Muscle layer of colon (tissue), 2 donors: ENCODE measurements around the gene ZRANB2.

Experiments
- H3K27ac ChIP-seq: one replicate; pipeline ENCODE4 v1.7.0; 2013; ENCODE audit warnings: low read depth, mild to moderate bottlenecking, low read length, moderate library complexity
- H3K27me3 ChIP-seq, 2 donors: one replicate each; pipeline ENCODE4 v1.7.0; 2013; ENCODE audit warnings: low read length in 2 of 2, mild to moderate bottlenecking in 2 of 2; ENCODE audit not compliant: insufficient read depth in 2 of 2, control insufficient read depth in 1 of 2
- H3K36me3 ChIP-seq: one replicate; pipeline ENCODE4 v1.7.0; 2013; ENCODE audit warnings: mild to moderate bottlenecking, low read length; ENCODE audit not compliant: insufficient read depth
- H3K4me1 ChIP-seq: one replicate; pipeline ENCODE4 v1.7.0; 2013; ENCODE audit warnings: mild to moderate bottlenecking, low read length; ENCODE audit not compliant: insufficient read depth
- H3K4me3 ChIP-seq, 2 donors: one replicate each; pipeline ENCODE4 v1.7.0; 2013; ENCODE audit warnings: low read length in 2 of 2, low read depth in 1 of 2, mild to moderate bottlenecking in 1 of 2, moderate library complexity in 1 of 2
- H3K9ac ChIP-seq: one replicate; pipeline ENCODE4 v1.7.0; 2013; ENCODE audit warnings: low read length
- H3K9me3 ChIP-seq: one replicate; pipeline ENCODE4 v1.7.0; 2013; ENCODE audit warnings: mild to moderate bottlenecking, low read length
- donor health status: abdominal sarcoma.
- donor health status: Adenocarcinoma of cecum.

The ZRANB2 gene

GRCh38 chr1:71089536-71090270, 8.9 kb upstream of the ZRANB2 start:
- no peak overlapping the region for H3K27ac ChIP-seq
- H3K9ac ChIP-seq, result no peak overlapping the region
- no peaks in the 10 kb centered on the region for H3K36me3 ChIP-seq
- no peak overlapping the region for H3K4me3 ChIP-seq
- H3K27me3 ChIP-seq, result no peaks in the 10 kb centered on the region
- H3K9me3 ChIP-seq, result no peaks in the 10 kb centered on the region
- H3K4me1 ChIP-seq, result no peaks in the 10 kb centered on the region

DNA sequence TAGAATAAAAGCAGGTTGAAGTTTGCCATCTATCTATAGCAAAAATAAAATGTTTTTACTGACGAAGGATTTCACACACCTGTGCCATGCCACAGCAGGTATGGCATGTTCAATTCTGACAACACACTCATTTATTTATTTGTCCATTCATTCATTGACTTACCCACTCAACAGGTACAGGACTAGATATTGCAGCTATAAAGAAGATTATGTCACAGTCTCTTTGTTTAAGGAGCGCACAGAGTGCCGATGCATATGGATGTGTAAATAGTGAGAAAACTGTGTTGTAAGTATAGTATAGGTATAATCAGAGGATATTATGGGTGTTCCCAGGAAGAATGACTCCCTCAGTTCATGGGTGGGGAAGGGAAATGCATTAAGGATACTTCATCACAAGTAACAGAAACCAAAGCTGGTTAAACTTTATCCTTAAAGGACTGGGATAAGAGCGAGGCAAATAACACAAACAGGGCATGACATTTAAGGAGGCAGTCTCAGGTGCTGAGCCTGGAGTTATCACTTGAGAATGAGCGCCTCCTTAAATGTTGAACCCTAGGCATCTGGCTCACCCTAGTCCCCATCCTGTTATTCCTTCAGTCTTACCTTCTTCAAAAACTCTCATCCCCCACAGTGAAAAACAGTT, 7.9 kb upstream of the ZRANB2 start:
- no peak overlapping the region for H3K9ac ChIP-seq
- H3K27me3 ChIP-seq, result no peaks in the 10 kb centered on the region
- H3K27ac ChIP-seq, result no peak overlapping the region
- H3K9me3 ChIP-seq, result no peaks in the 10 kb centered on the region
- H3K36me3 ChIP-seq, result no peaks in the 10 kb centered on the region
- H3K4me3 ChIP-seq, result no peak overlapping the region
- H3K4me1 ChIP-seq, result no peaks in the 10 kb centered on the region

GRCh38 chr1:71087713-71088112, 6.9 kb upstream of the ZRANB2 start:
- H3K4me3 ChIP-seq, result no peak overlapping the region
- H3K27me3 ChIP-seq, result no peaks in the 10 kb centered on the region
- H3K36me3 ChIP-seq, result no peaks in the 10 kb centered on the region
- no peak overlapping the region for H3K9ac ChIP-seq
- no peak overlapping the region for H3K27ac ChIP-seq
- no peaks in the 10 kb centered on the region for H3K9me3 ChIP-seq
- H3K4me1 ChIP-seq, result no peaks in the 10 kb centered on the region

DNA sequence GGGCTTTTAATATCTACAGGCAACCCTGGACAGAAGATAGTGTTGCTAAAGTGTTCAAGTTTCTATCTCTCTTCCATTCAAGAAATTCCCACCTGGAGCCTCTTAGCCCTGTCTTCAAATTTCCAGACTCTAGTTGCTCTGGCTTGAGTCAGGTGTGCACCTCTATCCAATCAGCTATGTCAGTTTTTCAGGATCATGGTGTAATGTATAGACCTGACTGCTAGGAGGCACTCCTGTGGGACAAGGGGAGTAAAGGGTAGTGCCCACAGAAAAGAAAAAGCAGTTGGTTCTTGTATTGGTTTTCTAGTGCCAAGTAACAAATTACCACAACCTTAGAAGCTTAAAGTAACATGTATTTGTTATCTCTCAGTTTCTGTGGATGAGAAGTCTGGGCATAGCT, 6.2 kb upstream of the ZRANB2 start:
- H3K4me3 ChIP-seq, result no peak overlapping the region
- H3K9ac ChIP-seq, result no peak overlapping the region
- H3K27me3 ChIP-seq, result no peaks in the 10 kb centered on the region
- no peak overlapping the region for H3K27ac ChIP-seq
- H3K4me1 ChIP-seq, result no peaks in the 10 kb centered on the region
- no peaks in the 10 kb centered on the region for H3K36me3 ChIP-seq
- H3K9me3 ChIP-seq, result no peaks in the 10 kb centered on the region

- Histone ChIP-seq H3K27me3 (no peaks in the 10 kb centered on the region), H3K4me3 (no peak overlapping the region), H3K9me3 (no peaks in the 10 kb centered on the region), H3K36me3 (no peaks in the 10 kb centered on the region), H3K9ac (no peak overlapping the region), H3K4me1 (no peaks in the 10 kb centered on the region), H3K27ac (no peak overlapping the region)
Measured at GRCh38 chr1:71086331-71086730, 5.5 kb upstream of the ZRANB2 start.

GRCh38 chr1:71083271-71083670, 2.4 kb upstream of the ZRANB2 start:
- Histone ChIP-seq H3K36me3 (no peaks in the 10 kb centered on the region), H3K9me3 (no peaks in the 10 kb centered on the region), H3K9ac (no peak overlapping the region), H3K27ac (no peak overlapping the region), H3K4me3 (no peak overlapping the region), H3K4me1 (no peaks in the 10 kb centered on the region), H3K27me3 (no peaks in the 10 kb centered on the region)

DNA sequence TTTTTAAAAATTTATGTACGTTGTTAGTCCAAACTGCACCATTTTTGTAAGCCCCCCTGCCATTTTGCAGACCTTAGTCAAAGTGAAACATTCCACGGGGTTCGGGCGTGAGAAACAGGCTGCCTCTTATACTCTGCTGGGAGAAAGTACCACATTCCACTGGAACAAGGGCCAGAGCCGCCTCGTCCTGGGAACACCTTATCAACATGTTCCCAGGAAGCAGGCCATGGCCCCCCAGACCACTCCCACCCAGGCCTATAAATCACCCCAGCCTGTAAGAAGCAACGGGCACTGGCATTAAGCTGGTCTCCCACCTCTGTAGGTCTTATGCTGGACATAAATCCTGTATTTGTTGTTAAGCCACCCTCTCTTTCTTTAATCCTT, 854 bp upstream of the ZRANB2 start:
- H3K4me3 ChIP-seq, result peak overlapping the region in 1 of 2 donors; percentile 86
- no peaks in the 10 kb centered on the region for H3K4me1 ChIP-seq
- H3K9me3 ChIP-seq, result no peaks in the 10 kb centered on the region
- H3K27ac ChIP-seq, result no peak overlapping the region
- peaks cover 2% of the 10 kb centered on the region for H3K36me3 ChIP-seq
- no peak overlapping the region for H3K9ac ChIP-seq
- H3K27me3 ChIP-seq, result no peaks in the 10 kb centered on the region

DNA sequence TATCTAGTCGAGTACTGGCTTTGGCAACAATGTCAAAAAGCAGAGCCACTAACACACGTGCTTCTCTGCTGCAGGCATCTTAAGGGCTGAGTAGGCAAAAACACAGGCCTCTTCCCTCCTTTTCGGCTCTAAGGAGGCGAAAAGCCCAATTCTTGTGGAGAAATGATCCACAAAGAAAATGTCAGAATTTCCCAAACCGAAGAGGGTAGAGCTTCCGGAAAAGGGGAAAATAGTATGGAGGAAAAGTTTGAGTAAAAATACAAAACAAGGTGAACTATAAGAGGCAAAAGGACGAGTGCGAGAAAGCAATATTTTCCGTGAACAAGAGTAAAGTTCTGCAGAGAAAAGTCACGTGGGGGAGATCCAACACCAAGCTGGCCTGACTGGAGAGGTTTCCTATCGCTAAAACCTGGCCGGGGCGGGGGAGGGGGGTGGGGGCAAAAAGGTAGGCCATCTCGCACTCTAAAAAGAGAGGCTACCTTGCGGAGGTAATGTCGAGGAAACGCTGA, 551 bp downstream of the ZRANB2 start:
- H3K4me3 ChIP-seq, result peak overlapping the region; percentile 85 to 86
- no peaks in the 10 kb centered on the region for H3K27me3 ChIP-seq
- peak overlapping the region; percentile 72 for H3K9ac ChIP-seq
- H3K36me3 ChIP-seq, result peaks cover 14% of the 10 kb centered on the region
- no peaks in the 10 kb centered on the region for H3K9me3 ChIP-seq
- peak overlapping the region; percentile 83 for H3K27ac ChIP-seq
- no peaks in the 10 kb centered on the region for H3K4me1 ChIP-seq

GRCh38 chr1:71074681-71075080, 6.2 kb downstream of the ZRANB2 start:
- Histone ChIP-seq H3K4me3 (no peak overlapping the region), H3K36me3 (peaks cover 48% of the 10 kb centered on the region), H3K27ac (no peak overlapping the region)

DNA sequence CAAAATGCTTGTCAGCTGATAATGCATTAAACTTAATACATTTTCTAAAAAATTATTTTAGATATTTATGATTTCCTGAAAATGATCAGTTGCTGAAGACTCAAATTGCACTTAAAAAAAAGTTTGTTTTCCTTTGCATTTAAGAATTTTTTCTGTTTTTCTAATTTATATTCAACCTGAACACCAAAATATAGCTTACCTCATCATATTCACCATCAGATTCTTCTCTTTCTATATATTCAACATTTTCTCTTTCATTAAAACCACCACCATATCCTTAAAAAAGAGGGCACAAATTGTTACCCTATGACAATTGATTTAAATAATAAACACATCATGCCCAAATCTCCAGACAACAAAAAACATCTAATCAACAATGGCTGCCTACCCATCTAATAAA, 8.6 kb downstream of the ZRANB2 start:
- H3K27me3 ChIP-seq, result no peaks in the 10 kb centered on the region
- H3K27ac ChIP-seq, result no peak overlapping the region
- H3K9me3 ChIP-seq, result no peaks in the 10 kb centered on the region
- no peak overlapping the region for H3K4me3 ChIP-seq
- no peak overlapping the region for H3K9ac ChIP-seq
- H3K4me1 ChIP-seq, result no peaks in the 10 kb centered on the region
- peaks cover 63% of the 10 kb centered on the region for H3K36me3 ChIP-seq

More at GRCh38 chr1:71074681-71075080, 6.2 kb downstream of the ZRANB2 start:
- Histone ChIP-seq H3K4me1 (no peaks in the 10 kb centered on the region), H3K27me3 (no peaks in the 10 kb centered on the region), H3K9ac (no peak overlapping the region), H3K9me3 (no peaks in the 10 kb centered on the region)

DNA sequence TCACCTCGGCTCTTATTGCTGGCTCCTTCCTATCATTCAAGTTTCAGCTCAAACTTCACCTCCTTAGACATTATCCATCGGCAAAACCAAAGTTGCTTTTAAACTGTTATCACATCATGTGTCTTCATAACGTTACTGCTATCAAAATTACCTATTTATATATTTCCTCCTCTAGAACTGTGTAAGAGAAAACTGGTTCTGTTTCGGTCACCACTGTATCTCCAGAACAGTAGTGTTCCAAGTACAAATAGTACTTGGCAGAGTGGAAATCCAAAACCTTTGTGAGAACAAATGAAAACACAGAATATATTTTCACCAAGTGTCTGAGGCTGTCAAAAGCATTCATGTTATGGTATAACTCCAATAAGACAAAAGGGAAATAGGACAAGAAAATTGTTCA, 9.1 kb downstream of the ZRANB2 start:
- no peaks in the 10 kb centered on the region for H3K9me3 ChIP-seq
- H3K27me3 ChIP-seq, result no peaks in the 10 kb centered on the region
- H3K9ac ChIP-seq, result no peak overlapping the region
- no peak overlapping the region for H3K27ac ChIP-seq
- no peak overlapping the region for H3K4me3 ChIP-seq
- H3K36me3 ChIP-seq, result peaks cover 62% of the 10 kb centered on the region
- no peaks in the 10 kb centered on the region for H3K4me1 ChIP-seq
